ENCODE data around the gene GIN1.
"Not testable (repeated sequence)": the region's sequence is repeated elsewhere in the genome, so short reads cannot be mapped to it uniquely, and the experiment has no call there.

Gene GIN1, protein sequence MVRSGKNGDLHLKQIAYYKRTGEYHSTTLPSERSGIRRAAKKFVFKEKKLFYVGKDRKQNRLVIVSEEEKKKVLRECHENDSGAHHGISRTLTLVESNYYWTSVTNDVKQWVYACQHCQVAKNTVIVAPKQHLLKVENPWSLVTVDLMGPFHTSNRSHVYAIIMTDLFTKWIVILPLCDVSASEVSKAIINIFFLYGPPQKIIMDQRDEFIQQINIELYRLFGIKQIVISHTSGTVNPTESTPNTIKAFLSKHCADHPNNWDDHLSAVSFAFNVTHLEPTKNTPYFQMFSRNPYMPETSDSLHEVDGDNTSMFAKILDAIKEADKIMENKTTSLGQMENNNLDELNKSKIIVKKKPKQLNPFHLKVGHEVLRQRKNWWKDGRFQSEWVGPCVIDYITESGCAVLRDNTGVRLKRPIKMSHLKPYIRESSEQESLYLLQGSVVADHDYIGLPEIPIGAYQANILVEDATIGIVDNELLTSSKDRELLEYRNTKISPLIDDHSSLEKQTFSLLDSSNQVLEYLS

DNA sequence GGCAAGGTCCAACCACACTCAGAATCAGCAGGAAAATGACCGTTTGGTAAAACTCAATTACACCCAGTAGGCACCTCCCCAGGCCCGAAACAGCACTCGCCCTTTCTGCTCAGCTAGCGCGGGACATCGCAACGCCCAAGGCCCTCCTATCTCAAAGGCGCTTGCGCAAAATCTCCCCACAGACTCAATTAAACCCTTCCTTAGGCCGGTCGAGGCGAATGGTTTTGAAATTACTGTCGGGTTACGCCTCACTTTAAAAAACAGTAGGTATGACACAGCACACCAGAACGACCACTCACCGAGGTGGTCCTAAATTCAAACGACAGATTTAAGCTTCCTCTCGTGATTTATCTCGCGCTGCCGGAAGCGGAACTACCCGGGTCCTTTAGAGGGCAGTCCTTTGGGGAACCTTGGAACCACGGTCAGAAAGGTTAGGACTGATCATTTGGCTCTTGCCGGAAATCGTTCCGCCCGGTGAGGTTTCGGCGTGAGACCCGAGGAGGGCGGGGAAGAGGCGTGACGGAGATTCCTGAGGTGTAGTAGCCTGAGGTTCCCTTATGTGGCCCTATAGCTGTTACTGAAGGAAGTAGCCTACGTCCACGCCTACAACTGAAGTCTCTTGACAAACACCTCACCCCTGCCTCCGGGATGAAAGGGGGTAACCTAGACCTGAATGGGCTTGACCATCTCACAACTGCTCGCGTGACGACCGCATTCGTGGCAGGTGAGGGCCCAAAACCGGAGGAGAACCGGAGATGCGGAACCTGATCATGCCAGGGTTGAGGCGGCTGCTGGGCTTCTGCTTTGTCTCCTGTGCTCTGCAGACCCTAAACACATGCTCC lies at the start of gene GIN1, which contains the start of gene PPIP5K2:
GIN1 (minus strand) TSS at position 374 of the 842 bp plus-strand sequence. CDS start 11,431 bp downstream, outside the sequence.
PPIP5K2 (plus strand) TSS at position 537 of the 842 bp plus-strand sequence. CDS start 9,289 bp downstream, outside the sequence.
- DNase-seq (ENCODE audit: low read depth, low spot score) = peak; percentile 99

DNA sequence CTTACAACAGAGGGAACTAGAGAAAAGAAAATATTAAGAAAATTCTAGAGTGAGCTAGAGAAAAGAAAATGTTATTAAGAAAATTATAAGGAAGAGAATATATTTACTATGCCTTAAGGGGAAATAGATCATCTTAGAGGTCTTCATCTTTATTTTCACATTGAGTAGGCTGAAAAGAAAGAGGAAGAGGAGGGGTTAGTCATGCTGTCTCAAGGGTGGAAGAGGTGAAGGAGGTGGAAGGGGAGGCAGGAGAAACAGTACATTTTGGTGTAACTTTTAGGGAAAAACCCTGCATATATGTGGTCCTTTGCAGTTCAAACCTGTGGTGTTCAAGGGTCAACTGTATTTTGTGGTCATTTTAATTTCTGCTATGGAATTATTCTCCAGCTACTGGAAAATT lies 46.8 kb upstream of the GIN1 start:
- DNase-seq (ENCODE audit: low read depth, low spot score) = no peak

DNA sequence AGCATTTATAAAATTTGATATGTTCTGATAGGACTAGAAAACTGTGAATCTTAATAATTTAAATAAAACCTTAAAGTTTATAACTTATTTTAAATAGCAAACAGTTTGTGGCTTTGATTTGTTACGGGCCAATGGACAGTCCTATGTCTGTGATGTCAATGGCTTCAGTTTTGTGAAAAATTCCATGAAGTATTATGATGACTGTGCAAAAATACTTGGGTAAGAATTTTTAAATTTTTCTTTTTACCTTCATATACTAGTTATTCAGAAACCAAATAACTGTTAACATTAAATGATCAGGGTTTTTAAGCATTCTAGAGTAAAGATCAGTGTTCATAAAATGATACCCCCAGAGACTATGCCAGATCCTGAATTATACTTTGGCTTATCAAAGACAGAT lies 31.2 kb upstream of the GIN1 start:
- no peak for DNase-seq (ENCODE audit: low read depth, low spot score)

DNA sequence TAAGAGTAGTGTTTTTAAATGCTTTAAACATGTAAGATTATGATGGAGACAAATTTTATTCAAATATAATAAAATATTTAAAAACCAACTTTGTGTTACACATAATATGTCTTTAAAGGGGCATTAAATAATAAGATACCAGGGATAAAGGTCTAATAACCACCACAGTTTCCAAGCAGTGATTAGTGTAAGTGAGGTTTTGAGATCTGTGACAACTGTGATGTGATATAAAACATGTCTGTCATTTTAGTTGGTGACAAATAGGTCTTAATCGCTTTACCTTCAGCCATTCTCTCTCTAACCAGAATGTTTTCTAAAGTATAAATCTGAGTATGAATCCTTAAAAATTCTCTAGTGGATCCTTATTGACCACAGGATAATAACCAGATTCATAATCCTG lies 28.3 kb upstream of the GIN1 start:
- DNase-seq (ENCODE audit: low read depth, low spot score) = no peak

DNA sequence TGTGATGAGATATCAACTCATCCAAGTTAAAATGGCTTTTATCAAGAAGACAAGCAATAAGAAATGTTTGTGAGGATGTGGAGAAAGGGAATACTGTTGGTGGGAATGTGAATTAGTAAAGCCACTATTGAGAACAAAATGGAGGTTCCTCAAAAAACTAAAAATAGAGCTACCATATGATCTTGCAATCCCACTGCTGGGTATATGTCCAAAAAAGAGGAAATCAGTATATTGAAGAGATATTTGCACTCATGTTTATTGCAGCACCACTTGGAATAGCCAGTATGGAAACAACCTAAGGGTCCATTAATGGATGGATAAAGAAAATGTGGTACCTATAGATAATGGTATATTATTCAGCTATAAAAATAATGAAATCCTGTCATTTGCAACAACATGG lies 25.3 kb upstream of the GIN1 start:
- DNase-seq (ENCODE audit: low read depth, low spot score) = no peak

DNA sequence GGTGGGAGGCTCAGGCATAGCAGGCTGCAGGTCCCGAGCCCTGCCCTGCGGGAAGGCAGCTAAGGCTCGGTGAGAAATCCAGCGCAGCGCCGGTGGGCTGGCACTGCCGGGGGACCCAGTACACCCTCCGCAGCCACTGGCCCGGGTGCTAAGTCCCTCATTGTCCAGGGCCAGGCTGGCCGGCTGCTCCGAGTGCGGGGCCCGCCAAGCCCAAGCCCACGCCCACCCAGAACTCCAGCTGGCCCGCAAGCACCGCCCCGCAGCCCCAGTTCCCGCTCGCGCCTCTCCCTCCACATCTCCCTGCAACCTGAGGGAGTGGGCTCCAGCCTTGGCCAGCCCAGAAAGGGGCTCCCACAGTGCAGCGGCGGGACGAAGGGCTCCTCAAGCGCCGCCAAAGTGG lies 22.2 kb upstream of the GIN1 start:
- DNase-seq (ENCODE audit: low read depth, low spot score) = not testable (repeated sequence)

DNA sequence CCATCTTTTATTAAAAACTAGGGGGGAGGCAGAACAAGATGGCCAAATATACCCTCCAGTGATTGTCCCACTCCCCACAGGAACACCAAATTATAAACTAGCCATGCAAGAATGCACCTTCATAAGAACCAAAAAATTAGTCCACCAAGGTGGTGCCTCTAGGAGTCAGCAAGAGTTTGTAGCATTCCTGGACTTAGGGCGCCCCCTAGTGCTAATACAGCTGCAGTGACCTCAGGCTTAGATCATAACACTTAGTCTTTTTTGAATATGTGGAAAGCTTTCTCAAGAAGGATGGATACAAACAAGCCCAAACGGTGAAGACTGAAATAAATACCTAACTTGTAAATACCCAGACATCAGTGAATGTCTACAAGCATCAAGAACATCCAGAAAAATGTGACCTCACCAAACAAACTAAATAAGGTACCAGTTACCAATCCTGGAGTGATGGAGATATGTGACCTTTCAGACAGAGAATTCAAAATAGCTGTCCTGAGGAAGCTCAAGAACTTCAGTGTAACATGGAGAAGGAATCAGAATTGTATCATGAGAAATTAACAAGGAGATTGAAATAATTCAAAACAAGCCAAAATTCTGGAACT lies 19.4 kb upstream of the GIN1 start:
- peak; percentile 83 for DNase-seq (ENCODE audit: low read depth, low spot score)

DNA sequence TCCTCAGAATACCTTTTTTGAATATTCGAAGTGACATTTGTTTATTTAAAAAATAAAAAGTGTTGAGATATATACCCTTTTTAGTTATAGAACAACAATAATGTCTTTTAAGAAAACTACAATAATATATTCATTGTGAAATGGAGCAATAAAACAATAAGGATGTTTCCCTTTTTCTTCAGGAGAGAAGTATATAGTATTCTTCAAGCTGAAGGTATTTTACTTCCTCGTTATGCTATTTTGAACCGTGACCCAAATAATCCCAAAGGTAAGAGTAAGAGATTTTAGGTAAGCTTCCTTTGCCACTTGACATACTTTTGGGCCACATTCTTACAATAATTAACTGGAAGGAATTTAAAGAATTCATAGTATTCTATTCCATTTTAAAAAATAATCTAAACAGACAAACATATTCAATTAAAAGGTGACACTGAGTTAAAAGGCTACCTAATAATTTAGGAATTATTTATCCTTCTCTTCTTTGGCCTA lies 18.3 kb upstream of the GIN1 start:
- DNase-seq (ENCODE audit: low read depth, low spot score) = no peak

DNA sequence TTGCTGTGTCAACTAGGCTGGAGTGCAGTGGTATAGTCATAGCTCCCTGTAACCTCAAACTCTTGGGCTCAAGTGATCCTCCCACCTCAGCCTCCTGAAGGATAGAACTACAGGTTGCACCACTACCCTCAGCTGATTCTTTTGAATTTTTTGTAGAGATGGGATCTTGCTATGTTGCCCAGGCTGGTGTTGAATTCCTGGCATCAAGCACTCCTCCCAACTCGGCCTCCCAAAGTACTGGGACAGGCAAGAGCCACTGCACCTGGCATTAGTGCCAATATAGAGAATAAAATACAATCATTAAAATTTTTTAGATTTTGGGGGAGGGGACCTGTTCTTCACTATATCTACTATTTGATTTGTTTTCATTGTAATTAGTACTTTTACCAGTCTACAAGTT lies 15.5 kb upstream of the GIN1 start:
- DNase-seq (ENCODE audit: low read depth, low spot score) = no peak

DNA sequence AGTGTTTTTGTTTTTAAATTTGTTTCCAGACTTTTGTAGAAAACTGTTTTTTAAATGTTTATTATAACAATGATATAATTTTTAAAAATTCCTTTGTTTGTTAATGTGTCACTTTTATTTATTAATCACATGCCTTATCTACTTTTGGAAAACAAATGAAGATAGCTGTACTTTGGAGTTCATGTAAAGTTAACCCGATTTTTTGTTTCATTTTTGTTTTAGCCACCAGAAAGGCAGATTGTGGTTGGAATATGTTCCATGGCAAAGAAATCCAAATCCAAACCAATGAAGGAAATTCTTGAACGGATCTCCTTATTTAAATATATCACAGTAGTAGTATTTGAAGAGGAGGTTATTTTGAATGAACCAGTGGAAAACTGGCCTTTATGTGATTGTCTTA lies 13.3 kb upstream of the GIN1 start:
- no peak for DNase-seq (ENCODE audit: low read depth, low spot score)

DNA sequence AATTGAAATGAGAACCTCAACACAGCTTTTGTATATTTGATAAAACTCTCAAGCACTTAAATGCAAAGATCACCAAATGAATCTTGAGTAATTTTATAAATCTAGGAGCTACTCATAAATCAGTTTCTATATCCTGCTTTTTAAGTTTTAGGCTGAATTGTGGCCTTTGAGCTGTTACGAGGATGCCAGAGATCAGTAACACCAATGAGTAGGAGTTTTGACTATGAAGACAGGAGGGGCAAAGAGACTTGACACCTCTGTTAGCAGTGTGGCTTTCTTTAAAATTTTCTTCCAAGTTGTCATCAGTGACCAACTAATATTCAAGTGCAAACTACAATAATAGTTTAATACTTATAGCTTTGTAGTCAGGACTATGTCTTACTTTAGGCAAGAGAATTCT lies 12.7 kb upstream of the GIN1 start:
- no peak for DNase-seq (ENCODE audit: low read depth, low spot score)

DNA sequence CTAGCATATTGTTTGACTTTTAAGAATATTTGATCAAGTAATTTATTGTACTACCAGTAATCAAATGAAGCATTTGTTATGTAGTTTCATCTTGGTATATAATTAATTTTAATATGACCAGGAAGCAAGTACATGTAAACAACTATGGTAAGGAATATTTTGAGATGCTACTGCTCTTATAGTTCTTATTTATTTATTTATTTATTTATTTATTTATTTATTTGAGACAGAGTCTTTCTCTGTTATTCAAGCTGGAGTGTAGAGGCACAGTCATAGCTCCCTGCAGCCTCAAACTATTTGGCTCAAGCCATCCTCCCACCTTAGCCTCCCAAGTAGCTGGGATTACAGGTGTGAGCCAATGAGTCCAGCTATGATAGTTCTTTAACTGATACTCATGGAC lies 8.3 kb upstream of the GIN1 start:
- DNase-seq (ENCODE audit: low read depth, low spot score) = no peak

DNA sequence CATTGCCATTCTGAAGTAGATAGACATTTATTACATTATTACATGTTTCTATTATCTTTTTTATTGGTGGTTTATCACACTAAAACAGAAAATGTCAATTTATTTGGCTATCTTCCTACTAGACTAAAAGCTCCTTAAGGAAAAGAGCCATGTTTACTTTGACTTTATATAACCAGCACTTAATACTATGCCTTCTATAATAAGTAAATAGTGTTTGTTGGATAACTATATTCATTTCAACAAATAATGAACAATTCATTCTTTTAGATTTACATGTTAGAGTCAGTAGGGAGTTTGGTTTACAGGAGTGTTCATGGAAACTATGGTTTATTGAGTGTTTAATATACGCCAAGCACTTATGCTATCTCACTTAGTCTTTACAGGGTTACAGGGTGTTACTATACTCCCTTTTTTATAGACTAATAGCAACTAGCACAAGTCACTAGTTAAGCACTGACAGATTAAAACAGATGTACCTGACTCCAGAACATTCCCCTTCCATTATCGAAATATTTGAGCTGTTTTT lies 7.4 kb upstream of the GIN1 start:
- DNase-seq (ENCODE audit: low read depth, low spot score) = no peak

DNA sequence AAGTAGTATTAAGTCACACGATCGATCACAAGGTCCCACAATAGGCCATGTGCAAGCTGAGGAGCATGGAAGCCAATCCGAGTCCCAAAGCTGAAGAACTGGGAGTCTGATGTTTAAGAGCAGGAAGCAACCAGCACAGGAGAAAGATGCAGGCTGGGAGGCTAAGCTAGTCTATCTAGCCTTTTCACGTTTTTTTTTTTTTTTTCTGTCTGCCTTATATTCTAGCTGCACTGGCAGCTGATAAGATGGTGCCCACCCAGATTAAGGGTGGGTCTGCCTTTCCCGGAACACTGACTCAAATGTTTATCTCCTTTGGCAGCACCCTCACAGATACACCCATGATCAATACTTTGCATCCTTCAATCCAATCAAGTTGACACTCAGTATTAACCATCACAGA lies 6.6 kb upstream of the GIN1 start:
- no peak for DNase-seq (ENCODE audit: low read depth, low spot score)

DNA sequence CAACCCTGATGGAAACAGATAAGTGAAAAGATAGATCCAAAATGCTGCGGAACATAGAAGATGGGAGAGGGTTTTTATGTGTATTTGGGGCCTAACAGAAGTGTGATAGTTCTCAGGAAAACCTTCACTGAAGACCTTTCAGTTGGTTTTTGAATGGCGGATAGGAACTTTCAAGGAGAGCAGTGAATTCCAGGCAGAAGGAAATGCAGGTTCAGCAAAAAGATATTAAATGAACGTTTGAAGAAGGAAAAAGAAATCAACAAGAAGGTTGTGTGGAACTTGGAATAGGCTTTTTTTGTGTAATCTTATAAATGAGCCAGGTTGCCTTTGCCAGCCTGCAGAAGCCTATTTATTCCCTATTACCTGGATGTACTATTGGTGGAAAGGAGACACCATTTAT lies 2.3 kb upstream of the GIN1 start:
- DNase-seq (ENCODE audit: low read depth, low spot score) = no peak

DNA sequence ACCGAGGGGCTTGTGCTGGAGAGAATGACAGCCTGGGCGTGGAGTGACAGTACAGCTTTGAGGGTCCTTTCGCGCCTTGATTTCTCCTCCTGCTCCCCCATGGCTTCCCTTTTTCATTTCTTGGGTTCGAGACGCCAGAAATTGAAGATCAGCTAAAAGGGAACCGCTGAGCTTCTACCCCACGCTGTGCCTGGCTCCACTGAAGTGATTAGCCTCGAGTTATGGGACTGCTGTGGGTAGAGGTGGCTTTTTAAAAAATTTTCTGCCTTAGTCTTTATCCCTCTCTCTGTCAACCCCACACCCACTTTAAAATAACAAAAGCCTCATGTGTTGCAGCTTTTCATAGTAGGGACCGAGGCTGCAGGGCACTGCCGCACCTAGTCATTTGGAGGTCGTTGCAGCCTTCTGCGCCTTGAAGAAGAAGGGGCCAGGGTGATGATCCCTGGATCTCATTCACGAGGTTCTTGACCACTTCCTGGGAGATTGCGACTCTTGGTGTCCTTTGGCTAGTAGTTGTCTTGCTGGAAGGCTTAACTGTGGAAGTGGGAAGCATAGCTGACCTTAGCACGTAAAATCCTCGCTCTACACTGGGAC lies 766 bp upstream of the GIN1 start:
- peak; percentile 28 for DNase-seq (ENCODE audit: low read depth, low spot score)

DNA sequence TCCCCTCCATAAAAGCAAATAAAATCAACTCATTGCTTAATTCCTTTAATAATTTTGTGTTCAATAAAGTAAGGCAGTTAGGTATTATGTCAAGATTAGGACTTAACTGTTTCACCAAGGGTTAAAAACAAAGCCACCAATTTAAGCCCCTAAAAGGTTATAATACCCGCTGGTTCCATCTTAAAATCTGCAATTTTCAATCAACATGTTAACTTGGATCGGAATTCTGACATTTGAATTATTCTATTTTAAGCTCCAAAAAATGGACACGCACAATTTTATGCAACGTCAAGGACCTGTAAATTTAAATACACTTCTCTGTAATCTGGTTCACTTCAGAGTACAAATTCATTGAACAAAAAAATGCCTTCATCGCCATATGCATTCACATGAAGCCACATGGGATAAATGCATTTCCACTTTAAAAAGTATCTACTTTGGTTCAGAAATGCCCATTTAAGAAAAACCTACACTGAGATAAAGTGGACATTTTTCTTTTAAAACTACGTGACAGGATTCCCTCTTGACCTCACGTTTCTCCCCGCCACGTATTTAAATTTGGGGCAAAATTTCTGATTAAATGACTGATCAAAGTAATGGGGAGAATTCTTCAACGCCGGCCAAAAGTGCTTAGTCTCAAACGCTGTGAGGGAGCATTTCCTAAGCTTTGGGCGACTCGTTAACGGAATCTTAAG lies 721 bp downstream of the GIN1 start:
- peak; percentile 14 for DNase-seq (ENCODE audit: low read depth, low spot score)

DNA sequence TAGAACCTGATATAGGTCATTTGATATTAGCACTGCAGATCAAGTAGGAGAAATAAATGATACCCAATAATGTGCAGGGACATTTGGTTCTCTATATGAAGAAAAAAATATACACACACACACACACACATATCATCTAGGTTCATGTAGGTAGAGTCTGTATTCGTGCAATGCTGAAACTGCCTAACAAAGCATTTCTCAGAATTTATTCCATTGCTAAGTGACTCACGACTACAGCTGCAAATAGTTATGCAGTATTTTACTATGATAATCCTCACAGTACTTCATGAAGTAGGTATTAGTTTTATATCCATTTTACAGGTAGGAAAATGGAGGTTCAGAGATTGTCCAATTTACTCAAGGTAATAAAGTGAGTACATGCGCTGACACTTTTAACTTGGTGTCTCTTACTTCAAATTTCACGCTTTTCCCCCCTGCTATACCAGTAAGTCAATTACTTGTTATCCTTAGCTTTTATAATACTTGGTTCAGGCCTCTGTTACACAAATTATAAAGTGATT lies 2.4 kb downstream of the GIN1 start:
- no peak for DNase-seq (ENCODE audit: low read depth, low spot score)

DNA sequence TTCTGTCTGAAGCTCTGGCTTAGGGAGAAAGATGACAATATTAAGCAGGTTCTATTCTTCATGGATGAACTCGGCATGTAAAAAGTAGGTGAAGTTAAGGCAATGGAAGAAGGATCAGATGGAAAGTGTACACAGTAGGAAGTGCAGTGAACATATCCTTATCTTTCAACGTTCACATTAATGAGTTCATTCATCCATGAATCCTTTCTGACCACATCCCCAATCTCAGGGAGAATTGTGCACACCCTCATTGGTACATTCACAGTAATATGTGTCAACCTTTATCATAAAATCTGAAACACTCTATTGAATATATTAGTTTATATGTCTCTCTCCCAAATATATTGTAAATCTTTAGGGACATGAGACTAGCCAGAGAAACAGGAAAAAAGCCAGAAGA lies 5.5 kb downstream of the GIN1 start:
- peak; percentile 20 for DNase-seq (ENCODE audit: low read depth, low spot score)

DNA sequence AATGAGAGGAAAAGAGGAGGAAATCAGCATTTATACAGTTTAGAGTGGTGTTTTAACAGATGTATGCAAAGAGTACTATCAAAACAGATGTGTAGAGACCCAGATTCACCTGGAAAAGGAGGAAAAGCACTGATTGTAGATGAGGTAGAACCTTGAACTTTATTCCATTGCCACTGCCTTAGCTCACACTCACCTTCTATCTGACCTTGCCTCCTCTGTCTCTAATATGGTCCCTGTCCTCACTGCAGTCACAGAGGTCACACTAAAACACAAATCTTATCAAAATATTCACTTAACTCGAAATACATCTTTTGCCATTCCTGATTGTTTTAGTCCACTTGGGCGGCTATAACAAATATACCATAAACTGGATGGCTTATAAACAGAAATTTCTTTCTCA lies 7.0 kb downstream of the GIN1 start:
- DNase-seq (ENCODE audit: low read depth, low spot score) = no peak

Data from astrocyte of the hippocampus (primary cell).